ENCODE measurements around the gene WDR82.

WDR82 gene

GRCh38 chr3:52236424-52236886, 42.0 kb downstream of the WDR82 start:
- DNase-seq = no peak

DNA sequence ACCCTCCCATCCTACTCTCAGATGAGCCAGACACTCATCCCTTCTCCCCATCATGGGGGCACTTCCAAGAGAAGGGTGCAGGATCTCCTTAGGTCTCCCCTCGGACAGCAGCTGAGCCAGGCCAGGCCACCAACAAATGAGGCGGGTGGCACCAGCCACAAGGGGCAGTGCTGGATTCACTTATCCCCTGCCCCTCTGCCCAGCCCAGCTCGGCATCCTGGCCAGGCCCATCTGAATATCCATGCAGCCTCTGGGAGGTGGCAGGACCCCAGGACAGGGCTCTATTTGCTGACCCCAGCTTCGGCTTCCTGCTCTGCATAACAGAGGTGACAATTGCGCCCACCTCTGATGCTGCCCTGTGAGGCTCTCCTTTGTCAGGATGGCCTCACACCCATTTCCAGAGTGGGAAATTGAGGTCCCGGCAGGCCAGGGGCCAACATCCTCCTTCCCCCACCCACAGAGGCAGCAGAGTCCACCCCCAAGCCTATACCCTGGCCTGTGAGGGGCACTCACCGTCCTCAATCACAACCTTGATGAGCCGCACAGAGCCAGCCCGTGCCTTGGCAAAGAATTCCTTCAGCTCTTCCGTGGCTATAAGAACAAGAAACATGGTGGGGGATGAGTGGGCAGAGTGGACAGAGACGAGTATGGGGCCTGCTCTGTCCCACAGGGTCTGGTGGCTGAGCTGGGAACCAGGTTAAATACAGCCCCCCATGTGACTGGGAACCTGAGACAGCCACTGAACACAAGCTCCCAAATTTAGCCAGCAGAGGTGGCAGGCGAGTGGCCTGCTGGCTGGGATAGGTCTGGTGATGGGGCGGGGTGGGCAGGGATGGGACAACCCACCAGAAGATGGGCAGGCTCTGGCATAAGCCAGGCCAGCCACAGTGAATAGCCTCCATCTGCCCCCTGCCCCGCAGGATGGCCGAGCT, 43.7 kb downstream of the WDR82 start:
- DNase-seq = no peak

GRCh38 chr3:52233968-52234367, 44.5 kb downstream of the WDR82 start:
- DNase-seq = no peak

DNA sequence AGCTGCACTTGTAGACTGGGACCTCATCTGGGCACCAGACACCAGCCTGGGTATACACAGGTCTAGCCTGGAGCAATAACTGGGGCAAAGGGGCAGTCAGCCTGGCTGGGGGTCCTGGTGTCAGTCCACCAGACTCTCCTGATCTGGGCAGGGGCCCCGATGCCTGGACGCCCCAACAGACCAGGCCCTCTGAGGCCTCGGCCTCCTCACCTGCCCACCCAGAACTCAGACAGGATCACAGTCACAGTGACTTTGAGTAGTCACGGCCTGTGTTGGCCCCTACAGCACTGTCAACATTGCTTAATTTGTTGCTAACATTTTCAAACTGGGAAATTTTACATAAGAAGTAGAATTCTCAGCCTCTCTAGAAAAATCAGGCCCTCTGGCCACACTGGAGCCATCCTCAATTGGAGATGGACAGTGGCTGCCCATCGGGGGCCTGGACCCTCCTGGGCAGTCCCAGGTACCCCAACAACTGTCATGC, 45.3 kb downstream of the WDR82 start:
- DNase-seq = no peak

- DNase-seq = no peak
Observed at GRCh38 chr3:52232279-52233107, 46.0 kb downstream of the WDR82 start.

GRCh38 chr3:52231502-52232278, 46.8 kb downstream of the WDR82 start:
- DNase-seq = peak; percentile 89

DNA sequence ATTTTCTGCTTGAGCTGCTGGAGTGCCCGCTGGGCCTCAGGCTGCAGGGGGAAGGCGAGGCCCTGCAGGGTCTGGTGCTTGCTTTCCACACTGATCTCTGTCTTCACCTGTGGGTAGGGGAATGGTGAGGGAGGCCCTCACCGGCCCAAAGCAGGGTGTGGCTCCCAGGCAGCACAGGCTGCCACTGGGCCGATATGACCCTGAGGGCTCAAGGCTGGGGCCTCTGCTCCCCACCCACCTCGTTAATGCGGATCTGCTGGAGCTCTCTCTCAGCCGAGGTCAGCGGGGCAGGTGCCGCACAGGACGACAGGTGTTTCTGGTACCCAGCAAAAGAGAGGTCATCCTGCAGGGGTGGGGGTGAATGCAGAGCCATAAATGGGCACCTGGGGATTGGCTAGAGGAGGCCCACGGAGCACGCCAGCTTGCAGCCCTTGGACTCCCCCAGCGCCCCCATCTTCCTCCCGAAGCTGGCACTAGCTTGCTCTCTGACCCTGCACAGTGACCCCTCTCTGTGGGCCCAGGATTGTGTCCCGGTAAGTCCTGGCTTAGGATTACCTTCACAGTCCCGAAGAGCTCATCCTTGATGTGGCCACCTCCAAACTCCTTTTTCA, 47.5 kb downstream of the WDR82 start:
- no peak for DNase-seq

DNA sequence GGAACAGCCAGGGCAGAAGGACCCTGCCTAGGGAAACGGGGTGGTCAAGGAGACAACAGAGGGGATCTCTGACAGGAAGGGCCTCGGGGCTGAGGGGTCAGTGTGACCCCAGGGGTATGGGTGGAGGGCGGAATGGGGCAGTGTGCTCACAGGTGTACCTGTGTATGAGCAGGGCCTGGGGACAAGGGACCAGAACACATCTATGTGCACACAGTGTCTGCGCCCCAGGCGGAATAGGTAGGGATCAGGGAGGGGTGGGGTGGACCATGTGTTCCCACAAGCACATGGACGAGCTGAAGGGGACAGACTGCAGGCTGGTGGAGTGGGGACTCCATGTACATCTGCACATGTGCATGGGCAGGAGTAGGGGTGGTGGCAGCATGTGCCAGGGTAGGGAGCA, 48.0 kb downstream of the WDR82 start:
- peak; percentile 29 for DNase-seq

- no peak for DNase-seq
Observed at GRCh38 chr3:52229656-52230055, 48.8 kb downstream of the WDR82 start.

DNA sequence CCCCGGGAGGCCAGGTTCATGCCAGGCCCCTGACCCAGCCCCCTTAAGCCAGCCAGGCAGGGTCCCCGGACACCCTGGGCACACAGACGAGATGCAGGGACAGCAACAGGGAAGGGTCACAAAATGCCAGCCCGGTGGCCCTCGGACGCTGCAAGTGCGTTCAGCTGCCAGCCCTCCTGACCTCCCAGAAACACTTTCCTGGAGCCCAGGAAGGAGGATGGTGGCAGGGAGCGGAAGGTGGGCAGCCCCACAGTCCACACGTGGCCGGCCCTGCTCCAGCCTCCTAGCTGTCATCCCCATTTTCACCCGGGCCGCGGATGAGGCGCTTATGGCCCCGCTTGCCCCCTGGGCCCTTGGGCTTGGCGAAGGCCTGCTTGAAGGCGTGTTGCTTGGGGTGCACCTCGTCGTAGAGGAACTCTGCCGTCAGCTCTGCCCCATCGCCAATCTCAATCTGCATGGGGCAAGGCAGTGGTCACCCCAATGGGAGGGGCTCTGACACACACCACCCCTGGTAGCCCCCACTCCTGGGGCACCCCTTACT, 49.6 kb downstream of the WDR82 start:
- DNase-seq = peak; percentile 30

DNA sequence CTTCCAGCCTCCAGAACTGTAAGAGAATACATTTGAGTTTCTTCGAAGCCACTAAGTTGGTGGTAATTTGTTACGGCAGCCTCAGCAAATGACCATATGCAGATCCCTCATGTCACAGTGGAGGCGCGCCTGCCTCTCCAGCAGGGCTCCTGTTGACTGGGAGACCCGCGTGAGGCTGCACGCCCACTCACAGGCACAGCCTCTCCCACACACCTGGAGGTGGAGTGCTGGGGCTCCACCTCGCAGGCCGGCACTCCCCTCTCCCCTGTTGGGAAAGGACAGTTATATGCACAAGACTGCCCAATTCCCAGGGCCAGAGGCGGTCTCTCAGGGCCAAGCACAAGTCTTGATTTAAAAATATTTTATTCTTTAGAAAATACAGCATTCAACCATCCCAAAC, 50.2 kb downstream of the WDR82 start:
- peak; percentile 23 for DNase-seq

- DNase-seq = no peak
Observed at GRCh38 chr3:52227766-52228165, 50.7 kb downstream of the WDR82 start.

- no peak for DNase-seq
Observed at GRCh38 chr3:52227117-52227516, 51.3 kb downstream of the WDR82 start.

DNA sequence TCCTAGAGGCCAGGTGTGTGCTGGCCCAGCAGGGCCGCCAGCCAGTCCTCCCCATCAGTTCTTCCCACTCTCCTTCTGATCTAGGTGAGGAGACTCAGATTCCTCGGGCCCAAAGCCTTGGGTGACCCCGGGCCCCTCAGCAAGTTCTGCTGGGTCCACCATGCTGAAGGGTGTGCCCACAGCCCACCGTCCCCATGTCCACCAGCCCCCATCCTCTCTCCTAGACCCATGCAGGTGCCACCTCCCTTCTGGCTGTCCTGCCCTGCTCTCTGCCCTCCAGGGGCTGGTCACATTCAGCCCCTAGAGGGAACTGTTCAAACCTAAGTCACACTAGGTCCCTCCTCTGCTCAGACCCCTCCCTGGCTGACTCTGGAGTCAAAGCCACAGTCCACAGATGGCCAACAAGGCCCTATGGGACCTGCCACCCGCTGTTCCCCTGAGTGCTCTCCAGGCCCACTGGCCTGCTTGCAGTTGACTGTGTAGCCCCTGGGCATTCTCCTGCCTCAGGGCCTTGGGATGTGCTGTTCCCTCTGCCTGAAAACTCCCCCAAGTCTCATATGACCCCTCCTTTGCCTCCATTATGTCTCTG, 52.1 kb downstream of the WDR82 start:
- DNase-seq = no peak

DNA sequence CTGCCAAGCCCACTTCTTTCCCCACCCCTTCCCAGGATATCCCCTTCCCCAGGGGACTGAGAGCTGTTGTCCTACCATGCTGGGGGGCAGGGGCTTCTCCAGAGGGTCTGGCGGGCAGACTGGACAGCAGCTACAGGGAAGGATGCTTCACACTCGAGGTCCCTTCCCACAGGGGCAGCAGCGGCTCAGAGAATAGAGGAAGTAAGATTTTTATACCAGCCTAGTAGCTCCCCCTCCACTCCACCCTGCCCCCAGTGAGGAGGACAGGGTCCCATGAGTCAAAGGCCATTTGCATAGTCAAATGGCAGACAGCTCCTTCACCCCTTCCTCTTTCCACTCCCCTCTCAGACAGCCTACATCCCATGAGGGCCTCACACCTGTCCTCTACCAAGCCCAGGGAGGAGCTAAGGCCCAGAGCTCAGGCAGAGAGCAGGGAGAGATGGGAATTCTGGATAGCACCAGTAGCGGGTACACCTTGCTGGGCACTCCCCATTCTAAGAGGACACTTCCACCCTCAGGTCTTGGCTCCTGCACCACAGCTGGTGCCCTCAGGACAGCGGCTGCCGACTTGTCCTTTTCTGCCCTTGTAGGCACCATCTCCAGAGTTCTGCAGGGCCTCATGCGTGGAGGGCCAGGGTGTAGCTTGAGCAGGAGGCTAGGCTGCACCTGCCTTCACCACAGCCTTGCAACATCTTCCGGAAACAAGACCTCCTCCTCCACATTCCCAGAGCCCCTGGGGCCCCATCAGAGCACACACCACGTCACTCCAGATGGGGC, 52.8 kb downstream of the WDR82 start, which contains the start of gene TLR9:
TLR9 (minus strand) TSS at position 194 of the 777 bp plus-strand sequence; CDS start at position 78, 116 bp downstream.
- no peak for DNase-seq

GRCh38 chr3:52223449-52224408, 54.7 kb downstream of the WDR82 start:
- no peak for DNase-seq

DNA sequence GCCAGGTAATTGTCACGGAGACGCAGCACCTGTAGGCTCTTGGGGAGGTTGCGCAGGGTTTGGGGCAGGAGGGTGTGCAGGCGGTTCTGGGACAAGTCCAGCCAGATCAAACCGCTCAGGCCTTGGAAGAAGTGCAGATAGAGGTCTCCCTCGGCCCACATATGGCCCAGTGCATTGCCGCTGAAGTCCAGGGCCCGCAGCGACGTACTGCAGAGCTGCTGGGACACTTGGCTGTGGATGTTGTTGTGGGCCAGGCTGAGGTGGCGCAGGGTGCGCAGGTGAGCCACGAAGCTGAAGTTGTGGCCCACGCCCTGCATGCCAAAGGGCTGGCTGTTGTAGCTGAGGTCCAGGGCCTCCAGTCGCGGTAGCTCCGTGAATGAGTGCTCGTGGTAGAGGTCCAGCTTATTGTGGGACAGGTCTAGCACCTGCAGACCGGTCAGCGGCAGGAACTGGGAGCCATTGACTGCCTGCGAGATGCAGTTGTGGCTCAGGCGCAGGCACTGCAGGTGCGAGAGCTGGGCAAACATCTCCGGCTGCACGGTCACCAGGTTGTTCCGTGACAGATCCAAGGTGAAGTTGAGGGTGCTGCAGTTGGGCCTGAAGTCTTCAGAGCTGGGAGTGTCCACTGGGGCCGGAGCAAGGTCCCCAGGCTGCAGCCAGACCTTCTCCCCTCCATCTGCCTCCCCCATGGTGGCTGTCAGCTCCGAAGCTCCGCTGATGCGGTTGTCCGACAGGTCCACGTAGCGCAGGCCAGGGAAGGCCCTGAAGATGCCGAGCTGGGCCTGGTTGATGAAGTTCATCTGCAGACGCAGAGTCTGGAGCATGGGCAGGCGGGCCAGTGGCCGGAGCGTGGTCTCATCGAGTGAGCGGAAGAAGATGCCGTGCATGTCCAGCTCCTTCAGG, 55.9 kb downstream of the WDR82 start:
- no peak for DNase-seq
